Muscle layer of duodenum (tissue), 2 donors: ENCODE measurements around the gene SCN8A.
A peak's percentile ranks its signal among the peaks of the same experiment; 100 is the strongest.
"Not testable (repeated sequence)": the region's sequence is repeated elsewhere in the genome, so short reads cannot be mapped to it uniquely, and the experiment has no call there.

ENCODE experiments used
- H3K27ac ChIP-seq: one replicate; pipeline ENCODE4 v1.7.0; 2013; ENCODE audit warnings: mild to moderate bottlenecking, low read length
- H3K27me3 ChIP-seq: one replicate; pipeline ENCODE4 v1.7.0; 2013; ENCODE audit warnings: low read depth, mild to moderate bottlenecking, control low read depth, low read length
- H3K36me3 ChIP-seq, 2 donors: one replicate each; pipeline ENCODE4 v1.7.0; 2013; ENCODE audit warnings: low read length in 2 of 2, control low read depth in 1 of 2, mild to moderate bottlenecking in 1 of 2; ENCODE audit not compliant: insufficient read depth in 2 of 2, control insufficient read depth in 1 of 2
- H3K4me1 ChIP-seq, 2 donors: one replicate each; pipeline ENCODE4 v1.7.0; 2013; ENCODE audit warnings: low read length in 2 of 2, mild to moderate bottlenecking in 2 of 2, control low read depth in 1 of 2, moderate library complexity in 1 of 2; ENCODE audit not compliant: insufficient read depth in 2 of 2, control insufficient read depth in 1 of 2
- H3K4me3 ChIP-seq, 2 donors: one replicate each; pipeline ENCODE4 v1.7.0; 2013; ENCODE audit warnings: low read length in 2 of 2, low read depth in 1 of 2, mild to moderate bottlenecking in 1 of 2
- H3K9me3 ChIP-seq, 2 donors: one replicate each; pipeline ENCODE4 v1.7.0; 2013; ENCODE audit warnings: low read length in 2 of 2, control low read depth in 1 of 2, mild to moderate bottlenecking in 1 of 2; ENCODE audit not compliant: control insufficient read depth in 1 of 2
- donor health status: healthy.

Gene SCN8A

GRCh38 chr12:51798051-51798450 is 207.0 kb downstream of the SCN8A start:
- H3K4me3 ChIP-seq, H3K27ac ChIP-seq, H3K36me3 ChIP-seq, H3K9me3 ChIP-seq, H3K27me3 ChIP-seq, H3K4me1 ChIP-seq: not testable (repeated sequence)

GRCh38 chr12:51798501-51798900 is 207.5 kb downstream of the SCN8A start:
- no peaks in the 10 kb centered on the region for H3K36me3 ChIP-seq
- H3K27ac ChIP-seq = no peak overlapping the region
- no peaks in the 10 kb centered on the region for H3K4me1 ChIP-seq
- H3K27me3 ChIP-seq = no peaks in the 10 kb centered on the region
- no peaks in the 10 kb centered on the region for H3K9me3 ChIP-seq
- H3K4me3 ChIP-seq = no peak overlapping the region

GRCh38 chr12:51801027-51801426 is 210.0 kb downstream of the SCN8A start:
- Histone ChIP-seq H3K4me1 (no peaks in the 10 kb centered on the region), H3K27me3 (no peaks in the 10 kb centered on the region), H3K36me3 (no peaks in the 10 kb centered on the region), H3K27ac (no peak overlapping the region), H3K9me3 (no peaks in the 10 kb centered on the region), H3K4me3 (no peak overlapping the region)

DNA sequence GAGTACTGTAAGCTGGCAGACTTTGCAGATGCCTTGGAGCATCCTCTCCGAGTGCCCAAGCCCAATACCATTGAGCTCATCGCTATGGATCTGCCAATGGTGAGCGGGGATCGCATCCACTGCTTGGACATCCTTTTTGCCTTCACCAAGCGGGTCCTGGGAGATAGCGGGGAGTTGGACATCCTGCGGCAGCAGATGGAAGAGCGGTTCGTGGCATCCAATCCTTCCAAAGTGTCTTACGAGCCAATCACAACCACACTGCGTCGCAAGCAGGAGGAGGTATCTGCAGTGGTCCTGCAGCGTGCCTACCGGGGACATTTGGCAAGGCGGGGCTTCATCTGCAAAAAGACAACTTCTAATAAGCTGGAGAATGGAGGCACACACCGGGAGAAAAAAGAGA is 215.9 kb downstream of the SCN8A start:
- Histone ChIP-seq H3K4me3 (no peak overlapping the region), H3K27me3 (no peaks in the 10 kb centered on the region), H3K36me3 (no peaks in the 10 kb centered on the region), H3K9me3 (no peaks in the 10 kb centered on the region), H3K27ac (no peak overlapping the region), H3K4me1 (no peaks in the 10 kb centered on the region)

GRCh38 chr12:51809193-51809592 is 218.2 kb downstream of the SCN8A start:
- H3K27ac ChIP-seq = no peak overlapping the region
- no peaks in the 10 kb centered on the region for H3K36me3 ChIP-seq
- H3K27me3 ChIP-seq = no peaks in the 10 kb centered on the region
- peaks cover 0 to 4% of the 10 kb centered on the region in 2 donors for H3K4me1 ChIP-seq
- H3K9me3 ChIP-seq = no peaks in the 10 kb centered on the region
- H3K4me3 ChIP-seq = no peak overlapping the region

DNA sequence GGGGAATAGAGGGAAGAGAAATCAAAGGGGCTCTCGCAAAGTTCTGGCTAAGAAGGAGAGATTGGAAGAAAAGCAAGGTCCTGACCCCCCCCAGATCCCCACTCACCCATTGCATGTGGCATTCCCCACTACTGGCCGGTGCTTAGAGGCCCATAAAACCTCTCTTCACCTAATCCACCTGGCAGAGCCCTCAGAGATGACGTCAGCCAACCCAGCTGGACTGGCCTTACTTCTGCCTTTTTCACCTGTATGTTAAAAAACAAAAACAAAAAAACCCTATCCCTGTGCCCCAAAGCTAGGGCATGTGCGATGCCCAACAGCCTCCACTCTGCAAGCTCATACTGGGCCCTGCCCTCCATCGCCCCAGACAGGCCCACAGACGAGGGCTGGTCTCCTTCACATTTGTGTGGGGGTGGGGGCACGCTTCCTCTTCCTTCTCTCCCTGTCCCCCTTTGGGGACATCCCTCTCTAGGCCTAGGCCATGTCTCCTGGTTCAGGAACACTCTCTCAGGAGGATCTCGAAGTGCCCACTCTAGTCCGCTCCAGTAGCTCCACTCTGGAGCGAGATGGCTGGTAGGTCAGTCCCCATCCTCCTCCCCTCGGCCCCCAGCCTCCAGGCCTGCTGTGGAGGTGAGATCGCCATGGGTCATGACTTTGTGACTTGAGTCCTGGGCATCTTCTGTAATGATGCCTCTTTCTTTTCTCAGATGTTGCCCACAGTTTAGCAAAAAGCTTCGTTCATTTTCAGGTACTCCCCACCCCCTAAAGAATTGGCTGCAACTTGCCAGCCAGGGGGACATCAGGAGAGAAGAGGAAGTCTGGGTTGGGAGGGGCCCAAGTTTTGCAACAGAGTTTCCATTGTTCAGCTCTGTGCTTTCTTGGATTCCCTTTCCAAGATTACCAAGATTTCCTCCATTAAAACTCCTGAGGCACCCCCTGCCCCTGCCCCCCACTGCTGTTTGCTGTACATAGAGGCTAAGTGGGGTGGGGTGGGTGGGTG is 220.5 kb downstream of the SCN8A start:
- Histone ChIP-seq H3K27ac (no peak overlapping the region), H3K9me3 (no peaks in the 10 kb centered on the region)

GRCh38 chr12:51812871-51813270 is 221.8 kb downstream of the SCN8A start:
- Histone ChIP-seq H3K27me3 (no peaks in the 10 kb centered on the region), H3K27ac (no peak overlapping the region), H3K36me3 (no peaks in the 10 kb centered on the region), H3K9me3 (no peaks in the 10 kb centered on the region), H3K4me1 (peaks cover 0 to 4% of the 10 kb centered on the region in 2 donors), H3K4me3 (no peak overlapping the region)

More for the DNA sequence above, 220.5 kb downstream of the SCN8A start:
- Histone ChIP-seq H3K36me3 (no peaks in the 10 kb centered on the region), H3K27me3 (no peaks in the 10 kb centered on the region), H3K4me3 (no peak overlapping the region), H3K4me1 (peaks cover 0 to 4% of the 10 kb centered on the region in 2 donors)

DNA sequence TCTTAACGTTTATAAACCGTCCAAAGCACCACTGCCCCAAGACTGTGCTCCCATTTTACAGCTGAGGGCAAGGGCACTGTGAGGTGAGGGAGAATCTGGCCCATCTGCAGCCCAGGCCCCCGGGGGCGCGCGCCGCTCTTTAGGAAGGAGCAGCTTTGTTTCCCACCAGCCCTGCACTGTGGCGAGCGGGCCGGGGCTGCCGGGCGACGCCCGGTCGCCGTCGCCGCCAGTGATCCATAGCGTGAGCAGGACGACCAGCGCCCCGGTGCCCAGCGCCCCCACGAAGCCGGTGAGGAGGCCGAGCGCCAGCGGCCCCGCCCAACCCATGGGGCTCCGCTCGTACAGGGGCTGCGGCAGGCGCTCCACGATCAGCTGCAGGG is 222.9 kb downstream of the SCN8A start:
- H3K36me3 ChIP-seq = no peaks in the 10 kb centered on the region
- H3K27ac ChIP-seq = no peak overlapping the region
- peaks cover 0 to 4% of the 10 kb centered on the region in 2 donors for H3K4me1 ChIP-seq
- H3K4me3 ChIP-seq = peak overlapping the region in 1 of 2 donors; percentile 51
- no peaks in the 10 kb centered on the region for H3K27me3 ChIP-seq
- H3K9me3 ChIP-seq = no peaks in the 10 kb centered on the region

DNA sequence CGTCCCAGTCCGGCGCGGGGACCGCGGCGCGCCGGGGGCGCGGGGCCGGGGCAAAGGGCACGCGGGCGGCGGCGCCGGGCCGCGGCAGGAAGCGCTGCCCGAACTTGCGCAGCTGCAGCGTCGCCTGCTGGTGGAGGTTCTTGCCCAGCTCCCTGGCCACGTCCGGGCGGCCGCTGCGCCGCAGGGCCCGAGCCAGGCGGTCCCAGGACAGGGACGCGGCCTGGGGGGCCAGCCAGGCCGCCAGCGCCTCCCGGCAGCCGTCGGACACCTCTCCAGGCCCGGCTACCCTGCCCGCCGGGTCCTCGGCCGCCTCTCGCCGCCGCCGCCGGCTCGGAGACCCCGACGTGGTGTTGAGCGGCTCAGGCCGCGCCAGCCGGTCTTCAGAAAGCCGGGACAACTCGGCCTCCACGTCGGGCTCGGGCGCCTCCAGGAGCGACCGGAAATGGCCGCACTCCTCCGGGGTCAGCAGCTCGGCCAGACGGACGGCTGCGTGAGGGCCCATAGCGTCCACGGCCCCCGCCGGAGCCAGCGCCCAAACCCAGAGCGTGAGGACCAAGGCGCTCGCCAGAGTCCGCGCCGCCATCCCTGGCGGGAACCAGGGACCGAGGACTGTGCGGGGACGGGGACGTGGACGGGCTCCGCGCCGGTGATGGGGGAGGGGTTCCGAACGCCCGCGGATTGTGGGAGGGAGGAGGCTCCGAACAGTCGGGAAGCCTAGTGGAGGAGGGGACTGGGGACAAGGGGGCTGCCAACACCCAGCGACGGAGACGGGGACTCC is 223.5 kb downstream of the SCN8A start:
- H3K9me3 ChIP-seq = no peaks in the 10 kb centered on the region
- peaks cover 0 to 4% of the 10 kb centered on the region in 2 donors for H3K4me1 ChIP-seq
- H3K4me3 ChIP-seq = peak overlapping the region; percentile 45 to 62
- no peaks in the 10 kb centered on the region for H3K36me3 ChIP-seq
- H3K27me3 ChIP-seq = no peaks in the 10 kb centered on the region
- H3K27ac ChIP-seq = no peak overlapping the region

DNA sequence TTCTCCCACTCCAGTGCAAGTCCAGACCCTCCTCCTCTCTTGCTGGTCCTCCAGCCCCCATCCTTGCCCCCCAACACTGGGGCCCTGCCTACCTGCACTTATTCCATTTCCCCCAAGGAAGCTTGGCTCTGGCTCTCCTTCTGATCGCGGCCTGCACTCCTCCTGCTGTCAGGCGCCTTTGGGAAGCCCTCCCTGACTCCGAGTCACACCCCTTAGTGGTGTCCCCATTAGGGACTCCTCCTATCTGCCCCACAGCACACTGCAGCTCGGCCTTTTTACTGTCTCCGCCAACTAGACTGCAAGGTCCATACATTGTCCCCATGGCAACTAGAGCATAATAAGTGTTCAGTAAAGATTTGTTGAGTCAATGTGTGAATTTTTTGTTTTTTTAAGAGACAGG is 224.5 kb downstream of the SCN8A start:
- no peak overlapping the region for H3K27ac ChIP-seq
- no peaks in the 10 kb centered on the region for H3K9me3 ChIP-seq
- H3K4me1 ChIP-seq = peaks cover 0 to 8% of the 10 kb centered on the region in 2 donors
- no peaks in the 10 kb centered on the region for H3K36me3 ChIP-seq
- H3K27me3 ChIP-seq = no peaks in the 10 kb centered on the region
- no peak overlapping the region for H3K4me3 ChIP-seq
